Kidney epithelial cell (primary cell): Measurements from ENCODE around the gene GPR132. TPM values are rescaled to one million over a fixed set of nuclear protein-coding genes. Genes with fewer than 3 reads are reported as not detected.

Source experiments
- DNase-seq: peaks from one replicate; pipeline ENCODE4 v3.0.0-alpha.2; 2010; ENCODE audit warnings: low read depth
- H3K27me3 ChIP-seq: 2 replicates; pipeline ENCODE4 v1.6.0; 2011; ENCODE audit warnings: low read length; ENCODE audit not compliant: control insufficient read depth, insufficient read depth
- H3K36me3 ChIP-seq: 2 replicates; pipeline ENCODE4 v1.5.1; 2011; ENCODE audit warnings: low read length; ENCODE audit not compliant: control insufficient read depth, insufficient read depth
- H3K4me3 ChIP-seq: 2 replicates; pipeline ENCODE4 v1.5.1; 2011; ENCODE audit warnings: low read depth, mild to moderate bottlenecking, control low read depth, low read length
- total RNA-seq: library from RNA; depleted of rRNA; stranded (reverse); fragments of >200 nt; gene quantifications from 2 replicates; pipeline ENCODE4 v1.2.3, GENCODE V29; 2015
- TF ChIP-seq, protein P1 (sequence below): IDR thresholded peaks from 2 replicates; pipeline ENCODE4 v1.5.1; 2011; ENCODE audit warnings: mild to moderate bottlenecking, moderate library complexity, low read length, control low read depth, inconsistent platforms; ENCODE audit not compliant: insufficient read depth, poor library complexity, severe bottlenecking

GPR132 gene
- total RNA-seq, 1 donor from 2014 or later: 1.7 TPM

- H3K4me3 ChIP-seq: no peak overlapping the region
- TF ChIP-seq, protein P1, sequence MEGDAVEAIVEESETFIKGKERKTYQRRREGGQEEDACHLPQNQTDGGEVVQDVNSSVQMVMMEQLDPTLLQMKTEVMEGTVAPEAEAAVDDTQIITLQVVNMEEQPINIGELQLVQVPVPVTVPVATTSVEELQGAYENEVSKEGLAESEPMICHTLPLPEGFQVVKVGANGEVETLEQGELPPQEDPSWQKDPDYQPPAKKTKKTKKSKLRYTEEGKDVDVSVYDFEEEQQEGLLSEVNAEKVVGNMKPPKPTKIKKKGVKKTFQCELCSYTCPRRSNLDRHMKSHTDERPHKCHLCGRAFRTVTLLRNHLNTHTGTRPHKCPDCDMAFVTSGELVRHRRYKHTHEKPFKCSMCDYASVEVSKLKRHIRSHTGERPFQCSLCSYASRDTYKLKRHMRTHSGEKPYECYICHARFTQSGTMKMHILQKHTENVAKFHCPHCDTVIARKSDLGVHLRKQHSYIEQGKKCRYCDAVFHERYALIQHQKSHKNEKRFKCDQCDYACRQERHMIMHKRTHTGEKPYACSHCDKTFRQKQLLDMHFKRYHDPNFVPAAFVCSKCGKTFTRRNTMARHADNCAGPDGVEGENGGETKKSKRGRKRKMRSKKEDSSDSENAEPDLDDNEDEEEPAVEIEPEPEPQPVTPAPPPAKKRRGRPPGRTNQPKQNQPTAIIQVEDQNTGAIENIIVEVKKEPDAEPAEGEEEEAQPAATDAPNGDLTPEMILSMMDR: no peak
- H3K27me3 ChIP-seq: peaks cover 4% of the 10 kb centered on the region
- DNase-seq: no peak
- no peaks in the 10 kb centered on the region for H3K36me3 ChIP-seq
Observed at GRCh38 chr14:105096206-105096875, 31.1 kb upstream of the GPR132 start.

GRCh38 chr14:105095236-105095805 is 30.1 kb upstream of the GPR132 start:
- Histone ChIP-seq H3K4me3 (no peak overlapping the region), H3K27me3 (peaks cover 4% of the 10 kb centered on the region), H3K36me3 (no peaks in the 10 kb centered on the region)
- no peak for DNase-seq
- TF ChIP-seq, protein P1: no peak

GRCh38 chr14:105094193-105094907 is 29.1 kb upstream of the GPR132 start:
- H3K27me3 ChIP-seq: peaks cover 4% of the 10 kb centered on the region
- DNase-seq: no peak
- H3K4me3 ChIP-seq: peak overlapping the region; percentile 66
- H3K36me3 ChIP-seq: no peaks in the 10 kb centered on the region
- TF ChIP-seq, protein P1: no peak

GRCh38 chr14:105093431-105094192 is 28.4 kb upstream of the GPR132 start:
- peak overlapping the region; percentile 66 for H3K4me3 ChIP-seq
- DNase-seq: peak; percentile 35
- peaks cover 4% of the 10 kb centered on the region for H3K27me3 ChIP-seq
- no peaks in the 10 kb centered on the region for H3K36me3 ChIP-seq
- TF ChIP-seq, protein P1: peak; percentile 62

- DNase-seq: no peak
- Histone ChIP-seq H3K27me3 (peaks cover 4% of the 10 kb centered on the region), H3K4me3 (peak overlapping the region; percentile 66), H3K36me3 (no peaks in the 10 kb centered on the region)
- TF ChIP-seq, protein P1: no peak
Observed at GRCh38 chr14:105093038-105093430, 27.8 kb upstream of the GPR132 start.
